ENCODE measurements around the gene C9orf152. TPM values are rescaled to one million over a fixed set of nuclear protein-coding genes. Genes with fewer than 3 reads are reported as not detected.

Gene C9orf152
- total and polyA plus RNA-seq, 2 of the 13 experiments (the other 11 are each of a cell fraction or from before 2014, with no cell fraction given): 0.24 to 0.48 TPM

- TF ChIP-seq HMG20B (CRISPR knock-in tag; conservative IDR thresholded peaks at IDR 0.05) (no peak), LCORL (IDR thresholded peaks at IDR 0.05) (no peak), LCORL (CRISPR knock-in tag; IDR thresholded peaks at IDR 0.05) (0 out of 2 replicates have a peak, but pooled peaks have one; percentile 38), HNF1B (CRISPR knock-in tag; IDR thresholded peaks at IDR 0.05) (0 out of 2 replicates have a peak, but pooled peaks have one; percentile 48), FOXO4 (CRISPR knock-in tag; conservative IDR thresholded peaks at IDR 0.05) (no peak), HOXA9 (CRISPR knock-in tag; IDR thresholded peaks at IDR 0.05; ENCODE audit: borderline replicate concordance) (no peak), CBX1 (IDR thresholded peaks at IDR 0.05; ENCODE audit: low read depth) (no peak), RXRB (CRISPR knock-in tag; IDR thresholded peaks at IDR 0.05; ENCODE audit: borderline replicate concordance) (0 out of 2 replicates have a peak, but pooled peaks have one; percentile 37), NBN (conservative IDR thresholded peaks at IDR 0.05) (no peak), MTF2 (CRISPR knock-in tag; IDR thresholded peaks at IDR 0.05; ENCODE audit: borderline replicate concordance) (0 out of 2 replicates have a peak, but pooled peaks have one; percentile 29)
Measured at GRCh38 chr9:110183208-110184145, 24.5 kb downstream of the C9orf152 start (continued).

Measured in HepG2 (cell line).